Kidney epithelial cell (primary cell): ENCODE measurements around the gene PPM1M. TPM values are rescaled to one million over a fixed set of nuclear protein-coding genes. Genes with fewer than 3 reads are reported as not detected.

Source experiments
- DNase-seq: peaks from one replicate; pipeline ENCODE4 v3.0.0-alpha.2; 2010; ENCODE audit warnings: low read depth
- H3K27me3 ChIP-seq: 2 replicates; pipeline ENCODE4 v1.6.0; 2011; ENCODE audit warnings: low read length; ENCODE audit not compliant: control insufficient read depth, insufficient read depth
- H3K36me3 ChIP-seq: 2 replicates; pipeline ENCODE4 v1.5.1; 2011; ENCODE audit warnings: low read length; ENCODE audit not compliant: control insufficient read depth, insufficient read depth
- H3K4me3 ChIP-seq: 2 replicates; pipeline ENCODE4 v1.5.1; 2011; ENCODE audit warnings: low read depth, mild to moderate bottlenecking, control low read depth, low read length
- CTCF ChIP-seq: IDR thresholded peaks from 2 replicates; pipeline ENCODE4 v1.5.1; 2011; ENCODE audit warnings: mild to moderate bottlenecking, moderate library complexity, low read length, control low read depth, inconsistent platforms; ENCODE audit not compliant: insufficient read depth, poor library complexity, severe bottlenecking
- total RNA-seq: library from RNA; depleted of rRNA; stranded (reverse); fragments of >200 nt; gene quantifications from 2 replicates; pipeline ENCODE4 v1.2.3, GENCODE V29; 2015

Gene PPM1M
- total RNA-seq, 1 donor from 2014 or later, result 6.1 TPM

- H3K4me3 ChIP-seq, result no peak overlapping the region
- H3K36me3 ChIP-seq, result no peaks in the 10 kb centered on the region
- DNase-seq, result no peak
- peaks cover 23% of the 10 kb centered on the region for H3K27me3 ChIP-seq
- no peak for TF ChIP-seq CTCF
These were observed 51.9 kb downstream of the PPM1M start for GRCh38 chr3:52297242-52298148.

GRCh38 chr3:52298149-52299098 is 52.9 kb downstream of the PPM1M start:
- H3K27me3 ChIP-seq, result peaks cover 23% of the 10 kb centered on the region
- DNase-seq, result no peak
- H3K36me3 ChIP-seq, result no peaks in the 10 kb centered on the region
- no peak for TF ChIP-seq CTCF
- peak overlapping the region; percentile 20 for H3K4me3 ChIP-seq

GRCh38 chr3:52299247-52299878 is 53.8 kb downstream of the PPM1M start:
- Histone ChIP-seq H3K27me3 (peaks cover 23% of the 10 kb centered on the region), H3K4me3 (no peak overlapping the region), H3K36me3 (no peaks in the 10 kb centered on the region)
- no peak for TF ChIP-seq CTCF
- no peak for DNase-seq

Other genes starting within 250 kb of the PPM1M start
- gene RPL29, start 249.9 kb upstream of the PPM1M start, total RNA-seq, result 2,366 and 2,384 TPM in 2 replicates
- gene DUSP7, start 189.2 kb upstream of the PPM1M start, total RNA-seq, result 23.5 and 27.7 TPM in 2 replicates
- gene POC1A, start 91.3 kb upstream of the PPM1M start, total RNA-seq, result 4.0 and 4.7 TPM in 2 replicates
- gene ALAS1, start 47.6 kb upstream of the PPM1M start, total RNA-seq, result 47.5 and 54.2 TPM in 2 replicates
- gene TLR9, start 20.1 kb upstream of the PPM1M start, total RNA-seq, result not detected in 2 replicates
- 159 and 194 TPM in 2 replicates for gene TWF2, start 6.6 kb upstream of the PPM1M start, total RNA-seq
- gene WDR82, start 32.9 kb downstream of the PPM1M start, total RNA-seq, result 47.6 and 49.0 TPM in 2 replicates
- gene GLYCTK, start 42.1 kb downstream of the PPM1M start, total RNA-seq, result 13.2 and 13.5 TPM in 2 replicates
- 0.96 and 2.9 TPM in 2 replicates for gene DNAH1, start 70.6 kb downstream of the PPM1M start, total RNA-seq
- 98.7 and 115 TPM in 2 replicates for gene BAP1, start 164.2 kb downstream of the PPM1M start, total RNA-seq
- 3.1 and 3.9 TPM in 2 replicates for gene PHF7, start 164.9 kb downstream of the PPM1M start, total RNA-seq
- 0.21 TPM in 1 of 2 replicates, not detected in the other for gene SEMA3G, start 199.3 kb downstream of the PPM1M start, total RNA-seq
- gene TNNC1, start 208.3 kb downstream of the PPM1M start, total RNA-seq, result 1.4 and 5.7 TPM in 2 replicates
- 62.5 and 65.4 TPM in 2 replicates for gene NISCH, start 209.8 kb downstream of the PPM1M start, total RNA-seq
- gene STAB1, start 249.6 kb downstream of the PPM1M start, total RNA-seq, result 0.42 and 1.1 TPM in 2 replicates